Nephron (organoid): ENCODE data around the gene GLS2.

ENCODE experiments used
- H3K27ac Mint-ChIP-seq, 3 experiments: 2 replicates each; pipeline ENCODE4 v1.8.0; 2020; ENCODE audit warnings: mixed read lengths in 3 of 3, mild to moderate bottlenecking in 2 of 3, moderate library complexity in 1 of 3
- H3K27me3 Mint-ChIP-seq: 2 replicates; pipeline ENCODE4 v1.8.0; 2021; ENCODE audit warnings: low read depth, mild to moderate bottlenecking, moderate library complexity, mixed read lengths
- H3K36me3 Mint-ChIP-seq: 2 replicates; pipeline ENCODE4 v1.8.0; 2020; ENCODE audit warnings: low read depth, mixed read lengths
- H3K4me1 Mint-ChIP-seq: 2 replicates; pipeline ENCODE4 v1.8.0; 2020; ENCODE audit warnings: mixed read lengths
- H3K4me3 Mint-ChIP-seq, 3 experiments: 2 replicates each; pipeline ENCODE4 v1.8.0; 2020; ENCODE audit warnings: mild to moderate bottlenecking in 3 of 3, mixed read lengths in 3 of 3, moderate library complexity in 2 of 3
- H3K9me3 Mint-ChIP-seq: 2 replicates; pipeline ENCODE4 v1.8.0; 2020; ENCODE audit warnings: mixed read lengths
- CTCF ChIP-seq, 3 experiments: fragments of 200-600 bp; sonication (generic); IDR thresholded peaks; one replicate each; pipeline ENCODE4 v1.5.0; 2021; ENCODE audit warnings: antibody characterized with exemption in 3 of 3; ENCODE audit not compliant: unreplicated experiment in 3 of 3

GLS2 gene

GRCh38 chr12:56462565-56462964 lies 25.4 kb downstream of the GLS2 start:
- Mint-ChIP-seq H3K4me1 (no peaks in the 10 kb centered on the region), H3K27me3 (no peaks in the 10 kb centered on the region), H3K36me3 (no peaks in the 10 kb centered on the region), H3K27ac (no peak overlapping the region), H3K4me3 (no peak overlapping the region), H3K9me3 (no peaks in the 10 kb centered on the region)
- no peak for TF ChIP-seq CTCF (IDR thresholded peaks at IDR 0.05; ENCODE audit: unreplicated experiment in 3 of 3)

GRCh38 chr12:56461235-56462159 lies 26.5 kb downstream of the GLS2 start:
- TF ChIP-seq CTCF (IDR thresholded peaks at IDR 0.05; ENCODE audit: unreplicated experiment in 3 of 3) = no peak
- H3K27ac Mint-ChIP-seq = no peak overlapping the region
- H3K9me3 Mint-ChIP-seq = no peaks in the 10 kb centered on the region
- no peak overlapping the region for H3K4me3 Mint-ChIP-seq
- no peaks in the 10 kb centered on the region for H3K36me3 Mint-ChIP-seq
- H3K27me3 Mint-ChIP-seq = no peaks in the 10 kb centered on the region
- no peaks in the 10 kb centered on the region for H3K4me1 Mint-ChIP-seq

- Mint-ChIP-seq H3K9me3 (no peaks in the 10 kb centered on the region), H3K36me3 (no peaks in the 10 kb centered on the region), H3K4me1 (peaks cover 1% of the 10 kb centered on the region), H3K27ac (no peak overlapping the region), H3K4me3 (no peak overlapping the region), H3K27me3 (no peaks in the 10 kb centered on the region)
- no peak for TF ChIP-seq CTCF (IDR thresholded peaks at IDR 0.05; ENCODE audit: unreplicated experiment in 3 of 3)
Observed at GRCh38 chr12:56457817-56458216, 30.1 kb downstream of the GLS2 start.

- no peak within 1 kb of the TSS for H3K27ac Mint-ChIP-seq
- H3K27me3 Mint-ChIP-seq = no peaks in the 10 kb centered on the region
- no peak for TF ChIP-seq CTCF (IDR thresholded peaks at IDR 0.05; ENCODE audit: unreplicated experiment in 3 of 3)
- H3K36me3 Mint-ChIP-seq = no peaks in the 10 kb centered on the region
- peaks cover 26% of the 10 kb centered on the region for H3K4me1 Mint-ChIP-seq
- H3K9me3 Mint-ChIP-seq = no peaks in the 10 kb centered on the region
- no peak within 1 kb of the TSS for H3K4me3 Mint-ChIP-seq
Observed at GRCh38 chr12:56454557-56454956, 33.4 kb downstream of the GLS2 start, which contains the start of gene MIP. TSS of gene MIP (minus strand) at chr12:56454657. CDS start at chr12:56454613, 44 bp downstream.

GRCh38 chr12:56451147-56451546 lies 36.8 kb downstream of the GLS2 start:
- Mint-ChIP-seq H3K9me3 (peaks cover 2% of the 10 kb centered on the region), H3K4me3 (peak overlapping the region; percentile 58 to 94 (median 92)), H3K27ac (peak overlapping the region; percentile 61 to 99 (median 88)), H3K27me3 (no peaks in the 10 kb centered on the region), H3K4me1 (peaks cover 39% of the 10 kb centered on the region), H3K36me3 (peaks cover 9% of the 10 kb centered on the region)
- TF ChIP-seq CTCF (IDR thresholded peaks at IDR 0.05; ENCODE audit: unreplicated experiment in 3 of 3) = no peak
